ENCODE results near the gene CLCNKB. TPM values are rescaled to one million over a fixed set of nuclear protein-coding genes. Genes with fewer than 3 reads are reported as not detected.

The CLCNKB gene
- total and polyA plus RNA-seq, 2 of the 13 experiments (the other 11 are each of a cell fraction or from before 2014, with no cell fraction given) = 0.04 TPM; not detected in 1

GRCh38 chr1:16032388-16033102, 11.0 kb upstream of the CLCNKB start (continued):
- no peak for TF ChIP-seq ZBED4 (CRISPR knock-in tag; IDR thresholded peaks at IDR 0.05; ENCODE audit: borderline replicate concordance)
- TF ChIP-seq RORA (CRISPR knock-in tag; IDR thresholded peaks at IDR 0.05) = no peak
- TF ChIP-seq REST (IDR thresholded peaks at IDR 0.05; ENCODE audit: borderline replicate concordance in 1 of 2, low read depth in 1 of 2, low read length in 2 of 2) = no peak
- no peak for TF ChIP-seq ARNTL (CRISPR knock-in tag; IDR thresholded peaks at IDR 0.05)
- TF ChIP-seq SP4 (CRISPR knock-in tag; IDR thresholded peaks at IDR 0.05) = peak; percentile 52; the same call in 1 of the 2 replicates
- TF ChIP-seq ZNF280B (CRISPR knock-in tag; IDR thresholded peaks at IDR 0.05; ENCODE audit: borderline replicate concordance) = peak; percentile 69; the same call in 1 of the 2 replicates
- no peak for TF ChIP-seq ZBTB40 (IDR thresholded peaks at IDR 0.05)
- no peak for TF ChIP-seq ZBTB40 (CRISPR knock-in tag; IDR thresholded peaks at IDR 0.05)
- TF ChIP-seq ZNF543 (CRISPR knock-in tag; IDR thresholded peaks at IDR 0.05) = no peak

Measured in HepG2 (cell line).